ENCODE data around the gene KNOP1. TPM values are rescaled to one million over a fixed set of nuclear protein-coding genes. Genes with fewer than 3 reads are reported as not detected.

KNOP1 gene
- total RNA-seq, 1 experiment from 2014 or later = 70.1 TPM

- in situ Hi-C loops (cut with HindIII; ENCODE audit: low pct_unique_long_range_greater_than_20kb, low sequenced_read_pairs) (no loop called here), intact Hi-C loops (cut with micrococcal nuclease; ENCODE audit: unreplicated experiment) (no loop called here)
- CTCF ChIA-PET = no interaction called here
- ATAC-seq (no peak), DNase-seq (ENCODE audit: low read depth, low spot score) (no peak)
- no peaks in the 10 kb centered on the region for H3K9me3 ChIP-seq (ENCODE audit: control insufficient read depth, insufficient read depth, low read depth, low read length)
- H3K4me1 ChIP-seq (ENCODE audit: control insufficient read depth, insufficient read depth, low read length) = no peaks in the 10 kb centered on the region
- no peak overlapping the region for H3K27ac ChIP-seq (ENCODE audit: low read length)
- H3K4me3 ChIP-seq (ENCODE audit: low read depth in 2 of 2, low read length in 2 of 2) = no peak overlapping the region
- BruUV-seq (replicated peaks) = no TSS peak
- no peaks in the 10 kb centered on the region for H3K27me3 ChIP-seq (ENCODE audit: control insufficient read depth, insufficient read depth, low read length)
- no peaks in the 10 kb centered on the region for H3K36me3 ChIP-seq (ENCODE audit: control insufficient read depth, insufficient read depth, low read length)
- no peak for TF ChIP-seq CTCF (IDR thresholded peaks at IDR 0.05)
- TF ChIP-seq REST (IDR thresholded peaks at IDR 0.05; ENCODE audit: insufficient read depth in 1 of 2, low read depth in 2 of 2, low read length in 1 of 2) = no peak
- POLR2A ChIA-PET = no interaction called here
Observed at GRCh38 chr16:19728636-19728965, 10.6 kb upstream of the KNOP1 start.

- H3K9me3 ChIP-seq (ENCODE audit: control insufficient read depth, insufficient read depth, low read depth, low read length) = no peaks in the 10 kb centered on the region
- no peak for TF ChIP-seq CTCF (IDR thresholded peaks at IDR 0.05)
- TF ChIP-seq SIN3A (IDR thresholded peaks at IDR 0.05; ENCODE audit: borderline replicate concordance, insufficient read depth, low read depth, low read length) = no peak
- TF ChIP-seq REST (IDR thresholded peaks at IDR 0.05; ENCODE audit: insufficient read depth in 1 of 2, low read depth in 2 of 2, low read length in 1 of 2) = no peak
- TF ChIP-seq TCF7L2 (IDR thresholded peaks at IDR 0.05; ENCODE audit: low read depth, low read length) = no peak
- TF ChIP-seq POLR2AphosphoS5 (IDR thresholded peaks at IDR 0.05; ENCODE audit: low read depth, low read length) = no peak
- intact Hi-C loops (cut with micrococcal nuclease; ENCODE audit: unreplicated experiment) = no loop called here
- no peak for DNase-seq (ENCODE audit: low read depth, low spot score)
- no peaks in the 10 kb centered on the region for H3K36me3 ChIP-seq (ENCODE audit: control insufficient read depth, insufficient read depth, low read length)
- ChIA-PET CTCF (no interaction called here), POLR2A (no interaction called here)
- no peaks in the 10 kb centered on the region for H3K27me3 ChIP-seq (ENCODE audit: control insufficient read depth, insufficient read depth, low read length)
- no peak overlapping the region for H3K27ac ChIP-seq (ENCODE audit: low read length)
- H3K4me1 ChIP-seq (ENCODE audit: control insufficient read depth, insufficient read depth, low read length) = no peaks in the 10 kb centered on the region
- in situ Hi-C loops (cut with HindIII; ENCODE audit: low pct_unique_long_range_greater_than_20kb, low sequenced_read_pairs) = no loop called here
- H3K4me3 ChIP-seq (ENCODE audit: low read depth in 2 of 2, low read length in 2 of 2) = no peak overlapping the region
- no TSS peak for BruUV-seq (replicated peaks)
- ATAC-seq = no peak
Observed at GRCh38 chr16:19722981-19723380, 5.0 kb upstream of the KNOP1 start.
